Activated CD4-positive, alpha-beta T cell treated with anti-CD3 and anti-CD28 coated beads, Interleukin-2, Interleukin-6, amounts not matched to agents 100 ng/mL and 50 ng/mL, durations not matched to agents 16 hours and 8 hours (primary cell): ENCODE data around the gene EMC7.

Experiments
- DNase-seq: peaks from one replicate; pipeline ENCODE4 v3.0.0-alpha.2; 2020

The EMC7 gene

DNA sequence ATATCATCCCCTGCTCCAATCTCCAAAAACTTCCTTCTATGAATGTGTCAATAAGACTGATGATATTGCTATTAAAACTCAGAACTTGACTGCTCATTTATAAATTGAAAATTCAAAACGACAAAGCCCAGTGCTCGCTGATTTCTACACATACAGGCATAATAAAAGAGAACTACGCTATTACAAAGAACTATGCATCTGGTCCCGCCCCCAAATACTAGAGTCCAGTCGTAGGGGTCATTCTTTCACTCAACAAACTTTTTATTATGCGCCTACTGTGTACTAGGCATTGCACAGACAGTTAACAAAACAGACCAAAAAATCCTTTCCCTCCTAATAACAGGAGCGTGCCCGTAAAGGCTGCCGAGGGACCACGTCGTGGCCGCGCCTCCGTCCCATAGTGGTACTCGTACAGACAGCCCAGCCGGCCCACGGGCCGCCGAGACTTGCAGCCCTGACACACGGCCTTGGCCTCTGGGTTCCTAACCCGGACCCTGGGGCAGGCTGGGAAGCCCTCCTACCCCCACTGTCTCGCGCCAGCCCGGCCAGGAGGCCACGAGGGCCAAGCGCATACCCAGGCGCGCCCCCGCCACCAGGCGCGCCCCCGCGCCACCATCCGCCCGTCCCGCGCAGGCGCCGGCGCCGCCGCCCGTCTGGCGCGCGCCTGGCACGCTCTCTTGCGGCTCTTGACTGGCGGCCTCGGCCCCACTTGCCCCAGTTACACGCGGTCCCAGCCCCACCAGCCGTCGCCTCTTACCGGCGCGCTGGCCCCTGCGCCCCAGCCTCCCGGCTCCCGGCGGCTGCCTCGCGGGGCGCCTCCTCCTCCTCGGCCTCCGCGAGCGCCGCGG, 63.4 kb downstream of the EMC7 start:
- peak; percentile 80 for DNase-seq
